KMS-11 (cell line): Measurements from ENCODE around the gene GLI2.

Experiments
- H2AFZ ChIP-seq: fragments of 200-600 bp; sonication (generic); 2 replicates; pipeline ENCODE4 v1.6.1; 2016; ENCODE audit warnings: antibody characterized with exemption, mixed run types, low read depth
- H3K27ac ChIP-seq: fragments of 200-600 bp; sonication (generic); 2 replicates; pipeline ENCODE4 v1.6.1; 2016; ENCODE audit warnings: mild to moderate bottlenecking, mixed run types
- H3K27me3 ChIP-seq: fragments of 200-600 bp; sonication (generic); 2 replicates; pipeline ENCODE4 v1.6.1; 2017; ENCODE audit warnings: mild to moderate bottlenecking, low read depth, mixed run types, moderate library complexity; ENCODE audit not compliant: insufficient read depth
- H3K36me3 ChIP-seq: fragments of 200-600 bp; sonication (generic); 2 replicates; pipeline ENCODE4 v1.6.1; 2017; ENCODE audit warnings: mild to moderate bottlenecking, mixed run types; ENCODE audit not compliant: insufficient read depth
- H3K4me1 ChIP-seq: fragments of 200-600 bp; sonication (generic); 2 replicates; pipeline ENCODE4 v1.6.1; 2016; ENCODE audit warnings: mild to moderate bottlenecking, low read depth, mixed run types; ENCODE audit not compliant: poor library complexity, severe bottlenecking
- H3K4me2 ChIP-seq: fragments of 200-600 bp; sonication (generic); 2 replicates; pipeline ENCODE4 v1.7.0; 2016; ENCODE audit warnings: mild to moderate bottlenecking, mixed run types
- H3K4me3 ChIP-seq: fragments of 200-600 bp; sonication (generic); IDR thresholded peaks from 2 replicates; pipeline ENCODE4 v1.6.1; 2017; ENCODE audit warnings: low read depth, low read length, mixed read lengths; ENCODE audit not compliant: insufficient read depth
- H3K79me2 ChIP-seq: fragments of 200-600 bp; sonication (generic); 2 replicates; pipeline ENCODE4 v1.6.1; 2016; ENCODE audit warnings: low read depth, mixed run types; ENCODE audit not compliant: insufficient read depth
- H3K9ac ChIP-seq: fragments of 200-600 bp; sonication (generic); 2 replicates; pipeline ENCODE4 v1.6.1; 2016; ENCODE audit warnings: mild to moderate bottlenecking, mixed run types
- H4K20me1 ChIP-seq: fragments of 200-600 bp; sonication (generic); 2 replicates; pipeline ENCODE4 v1.6.1; 2016; ENCODE audit warnings: mild to moderate bottlenecking, mixed run types; ENCODE audit not compliant: insufficient read depth
- TF ChIP-seq, protein P1 (sequence below): fragments of 200-600 bp; sonication (generic); conservative IDR thresholded peaks from 2 replicates; pipeline ENCODE4 v1.6.1; 2017; ENCODE audit warnings: low read depth, mild to moderate bottlenecking, antibody characterized with exemption, low read length, moderate library complexity, mixed read lengths

Gene GLI2

DNA sequence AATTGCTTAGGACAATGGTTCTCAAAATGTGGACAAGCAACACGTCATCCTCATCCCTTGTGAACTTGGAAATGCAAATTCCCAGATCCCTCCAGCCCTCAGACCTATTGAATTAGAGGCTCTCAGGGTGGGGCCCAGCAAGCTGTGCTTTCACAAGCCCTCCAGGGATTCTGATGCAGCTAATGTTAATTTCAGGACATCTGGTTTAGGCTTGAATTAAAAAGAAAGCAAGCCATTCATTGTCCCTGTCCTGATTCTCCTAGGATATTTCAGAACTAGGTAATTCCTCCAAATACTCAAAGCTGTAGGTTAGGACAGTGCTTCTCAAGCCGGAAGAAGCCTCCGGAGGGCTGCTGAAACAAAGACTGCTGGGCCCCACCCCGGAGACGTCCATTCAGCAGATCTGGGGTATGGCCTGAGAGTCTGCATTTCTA is 26.0 kb upstream of the GLI2 start:
- Histone ChIP-seq H2AFZ (no peak overlapping the region), H3K27ac (no peak overlapping the region), H3K4me3 (no peak overlapping the region), H4K20me1 (no peaks in the 10 kb centered on the region), H3K9ac (no peak overlapping the region), H3K4me2 (no peak overlapping the region), H3K36me3 (no peaks in the 10 kb centered on the region), H3K27me3 (no peaks in the 10 kb centered on the region), H3K79me2 (no peaks in the 10 kb centered on the region), H3K4me1 (no peaks in the 10 kb centered on the region)
- TF ChIP-seq, protein P1, sequence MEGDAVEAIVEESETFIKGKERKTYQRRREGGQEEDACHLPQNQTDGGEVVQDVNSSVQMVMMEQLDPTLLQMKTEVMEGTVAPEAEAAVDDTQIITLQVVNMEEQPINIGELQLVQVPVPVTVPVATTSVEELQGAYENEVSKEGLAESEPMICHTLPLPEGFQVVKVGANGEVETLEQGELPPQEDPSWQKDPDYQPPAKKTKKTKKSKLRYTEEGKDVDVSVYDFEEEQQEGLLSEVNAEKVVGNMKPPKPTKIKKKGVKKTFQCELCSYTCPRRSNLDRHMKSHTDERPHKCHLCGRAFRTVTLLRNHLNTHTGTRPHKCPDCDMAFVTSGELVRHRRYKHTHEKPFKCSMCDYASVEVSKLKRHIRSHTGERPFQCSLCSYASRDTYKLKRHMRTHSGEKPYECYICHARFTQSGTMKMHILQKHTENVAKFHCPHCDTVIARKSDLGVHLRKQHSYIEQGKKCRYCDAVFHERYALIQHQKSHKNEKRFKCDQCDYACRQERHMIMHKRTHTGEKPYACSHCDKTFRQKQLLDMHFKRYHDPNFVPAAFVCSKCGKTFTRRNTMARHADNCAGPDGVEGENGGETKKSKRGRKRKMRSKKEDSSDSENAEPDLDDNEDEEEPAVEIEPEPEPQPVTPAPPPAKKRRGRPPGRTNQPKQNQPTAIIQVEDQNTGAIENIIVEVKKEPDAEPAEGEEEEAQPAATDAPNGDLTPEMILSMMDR: no peak

DNA sequence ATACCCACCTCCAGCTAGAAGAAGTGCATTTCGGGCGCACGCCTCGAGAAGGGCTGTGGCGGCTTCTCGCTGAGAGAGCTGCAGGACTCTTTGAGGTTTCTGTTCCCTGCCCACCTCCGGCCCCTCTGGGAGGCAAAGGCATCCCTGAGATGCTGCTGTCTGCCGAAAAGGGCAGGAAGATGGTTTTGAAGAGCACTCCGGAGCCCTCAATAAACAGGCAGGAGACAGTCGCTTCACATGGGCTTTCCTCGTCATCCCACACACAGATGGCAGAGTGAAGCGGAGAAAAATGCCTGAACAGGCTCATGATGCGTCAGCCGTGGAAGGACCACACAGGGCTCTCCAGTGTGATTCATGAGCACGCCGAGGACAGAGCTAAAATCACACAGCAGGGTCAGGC is 25.4 kb upstream of the GLI2 start:
- no peak overlapping the region for H3K4me3 ChIP-seq
- H3K9ac ChIP-seq: no peak overlapping the region
- TF ChIP-seq, protein P1: no peak
- no peaks in the 10 kb centered on the region for H3K27me3 ChIP-seq
- no peak overlapping the region for H2AFZ ChIP-seq
- no peak overlapping the region for H3K27ac ChIP-seq
- no peaks in the 10 kb centered on the region for H3K36me3 ChIP-seq
- H4K20me1 ChIP-seq: no peaks in the 10 kb centered on the region
- no peak overlapping the region for H3K4me2 ChIP-seq
- H3K4me1 ChIP-seq: no peaks in the 10 kb centered on the region
- H3K79me2 ChIP-seq: no peaks in the 10 kb centered on the region

DNA sequence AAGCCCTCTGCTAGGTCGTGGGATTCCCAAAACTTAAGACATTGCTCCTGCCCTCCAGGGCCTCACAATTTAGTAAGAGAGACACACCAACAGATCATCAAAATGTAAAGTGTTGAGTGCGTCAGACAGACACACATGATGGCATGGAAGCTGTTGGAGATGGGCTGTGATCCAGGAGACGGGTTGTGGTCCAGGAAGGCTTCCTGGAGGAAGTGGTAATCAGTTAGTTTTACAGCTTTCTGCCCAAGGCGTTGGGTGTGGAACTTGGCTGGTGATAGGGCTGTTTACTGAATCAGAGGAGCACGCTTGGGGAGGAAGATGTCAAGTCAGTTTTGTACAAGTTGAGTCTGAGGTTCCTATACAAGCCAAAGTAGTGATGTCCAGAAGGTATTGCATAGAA is 24.0 kb upstream of the GLI2 start:
- Histone ChIP-seq H3K4me1 (no peaks in the 10 kb centered on the region), H3K27me3 (no peaks in the 10 kb centered on the region), H3K36me3 (no peaks in the 10 kb centered on the region), H4K20me1 (no peaks in the 10 kb centered on the region), H3K27ac (no peak overlapping the region), H2AFZ (no peak overlapping the region), H3K79me2 (no peaks in the 10 kb centered on the region), H3K9ac (no peak overlapping the region), H3K4me2 (no peak overlapping the region), H3K4me3 (no peak overlapping the region)
- TF ChIP-seq, protein P1: no peak

DNA sequence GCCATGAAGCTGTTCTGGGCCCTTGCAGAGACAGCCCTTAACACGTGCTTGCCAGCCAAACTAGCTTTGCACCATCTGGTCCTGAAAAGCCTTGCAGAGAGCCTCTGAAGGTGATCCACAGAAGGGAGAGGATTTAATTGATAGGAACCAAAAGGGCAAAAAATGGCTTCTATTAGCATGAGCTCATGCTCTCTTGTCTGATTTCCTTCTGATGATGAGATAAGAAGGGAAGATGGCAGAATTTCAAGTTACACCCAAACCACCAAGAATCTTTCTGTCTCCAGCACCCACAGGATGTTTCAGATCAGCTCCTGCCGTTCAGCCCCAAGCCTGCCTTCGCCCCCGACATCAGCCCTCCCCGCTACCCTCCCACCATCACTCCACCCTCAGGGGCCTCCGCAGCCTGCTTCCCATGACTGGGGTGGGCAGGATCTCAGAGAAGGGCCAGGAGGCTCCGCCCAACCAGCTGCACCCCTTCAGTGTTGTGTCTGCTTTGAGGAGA is 23.4 kb upstream of the GLI2 start:
- Histone ChIP-seq H3K4me2 (no peak overlapping the region), H3K27ac (no peak overlapping the region), H3K9ac (no peak overlapping the region), H4K20me1 (no peaks in the 10 kb centered on the region), H3K4me3 (no peak overlapping the region), H2AFZ (no peak overlapping the region), H3K79me2 (no peaks in the 10 kb centered on the region), H3K4me1 (no peaks in the 10 kb centered on the region), H3K36me3 (no peaks in the 10 kb centered on the region), H3K27me3 (no peaks in the 10 kb centered on the region)
- TF ChIP-seq, protein P1: no peak
